ENCODE results near the gene NTSR1. TPM values are rescaled to one million over a fixed set of nuclear protein-coding genes. Genes with fewer than 3 reads are reported as not detected.

NTSR1 gene
- total and polyA plus RNA-seq, 2 of the 13 experiments (the other 11 are each of a cell fraction or from before 2014, with no cell fraction given) = 0.09 to 0.12 TPM

GRCh38 chr20:62791301-62792181, 82.9 kb downstream of the NTSR1 start (continued):
- TF ChIP-seq ZNF776 (CRISPR knock-in tag; IDR thresholded peaks at IDR 0.05) (no peak), ZNF619 (CRISPR knock-in tag; IDR thresholded peaks at IDR 0.05) (peak; percentile 49), ZNF512 (CRISPR knock-in tag; IDR thresholded peaks at IDR 0.05) (no peak), ZNF329 (CRISPR knock-in tag; IDR thresholded peaks at IDR 0.05; ENCODE audit: low read depth) (no peak), ZBTB26 (CRISPR knock-in tag; IDR thresholded peaks at IDR 0.05; ENCODE audit: borderline replicate concordance) (no peak), KLF12 (CRISPR knock-in tag; IDR thresholded peaks at IDR 0.05; ENCODE audit: borderline replicate concordance) (peak; percentile 71), AHR (CRISPR knock-in tag; IDR thresholded peaks at IDR 0.05) (peak; percentile 64; the same call in 1 of the 2 replicates), RBM22 (optimal IDR thresholded peaks at IDR 0.05; ENCODE audit: low read length) (peak; percentile 65), CENPBD1 (CRISPR knock-in tag; IDR thresholded peaks at IDR 0.05; ENCODE audit: borderline replicate concordance, low read depth) (no peak), ZNF704 (CRISPR knock-in tag; IDR thresholded peaks at IDR 0.05; ENCODE audit: borderline replicate concordance) (no peak; the same call in 1 of the 2 replicates), HNRNPH1 (optimal IDR thresholded peaks at IDR 0.05; ENCODE audit: low read depth, low read length) (peak; percentile 59), RBAK (CRISPR knock-in tag; IDR thresholded peaks at IDR 0.05) (peak; percentile 41; the same call in 1 of the 2 replicates), ZNF567 (CRISPR knock-in tag; IDR thresholded peaks at IDR 0.05; ENCODE audit: borderline replicate concordance) (0 out of 2 replicates have a peak, but pooled peaks have one; percentile 28), IRX3 (CRISPR knock-in tag; IDR thresholded peaks at IDR 0.05; ENCODE audit: borderline replicate concordance, low read depth) (no peak), ZNF101 (CRISPR knock-in tag; IDR thresholded peaks at IDR 0.05; ENCODE audit: borderline replicate concordance, low read depth) (no peak), ZMAT5 (CRISPR knock-in tag; IDR thresholded peaks at IDR 0.05; ENCODE audit: borderline replicate concordance, low read depth) (no peak), JARID2 (CRISPR knock-in tag; IDR thresholded peaks at IDR 0.05; ENCODE audit: insufficient replicate concordance) (peak; percentile 89), ZNF768 (CRISPR knock-in tag; IDR thresholded peaks at IDR 0.05) (peak; percentile 39), BCL6 (CRISPR knock-in tag; IDR thresholded peaks at IDR 0.05) (0 out of 2 replicates have a peak, but pooled peaks have one; percentile 10), GTF2F1 (IDR thresholded peaks at IDR 0.05; ENCODE audit: low read length) (no peak), ATF2 (CRISPR knock-in tag; IDR thresholded peaks at IDR 0.05) (peak; percentile 72; the same call in 1 of the 2 replicates), MTA3 (CRISPR knock-in tag; IDR thresholded peaks at IDR 0.05) (no peak), SALL2 (CRISPR knock-in tag; IDR thresholded peaks at IDR 0.05) (peak; percentile 77; the same call in 1 of the 2 replicates)
